Esophagus squamous epithelium (tissue), 4 donors: ENCODE measurements around the gene NDST1.
"Not testable (repeated sequence)": the region's sequence is repeated elsewhere in the genome, so short reads cannot be mapped to it uniquely, and the experiment has no call there.

ENCODE experiments used
- POLR2A ChIP-seq, 4 donors: fragments of 450-650 bp; IDR thresholded peaks; one replicate each; pipeline ENCODE4 v1.6.1; 2017; ENCODE audit warnings: antibody characterized with exemption in 4 of 4, mild to moderate bottlenecking in 4 of 4, moderate library complexity in 3 of 4
- TF ChIP-seq, protein P1 (sequence below), 6 experiments: fragments of 450-650 bp in 4 of 6; fragments of 200-600 bp in 2 of 6; sonication (generic) in 2 of 6; IDR thresholded peaks; one replicate each; pipeline ENCODE4 v1.5.1; 2016 to 2019; ENCODE audit warnings: antibody characterized with exemption in 6 of 6, mild to moderate bottlenecking in 4 of 6, moderate library complexity in 4 of 6

DNA sequence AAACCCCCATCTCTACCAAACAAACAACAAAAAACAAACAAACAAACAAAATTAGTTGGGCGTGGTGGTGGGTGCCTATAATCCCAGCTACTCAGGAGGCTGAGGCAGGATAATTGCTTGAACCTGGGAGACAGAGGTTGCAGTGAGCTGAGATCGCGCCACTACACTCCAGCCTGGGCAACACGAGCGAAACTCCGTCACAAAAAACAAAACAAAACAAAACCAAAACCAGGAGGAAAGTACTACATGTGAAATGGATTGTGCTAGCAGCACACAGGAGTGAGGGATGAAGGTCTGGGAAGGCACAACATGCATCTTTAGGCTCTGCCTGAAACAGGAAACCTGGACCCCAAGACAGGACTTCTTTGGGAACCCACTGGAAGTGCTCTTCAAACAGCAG lies 31.4 kb upstream of the NDST1 start:
- TF ChIP-seq, protein P1, sequence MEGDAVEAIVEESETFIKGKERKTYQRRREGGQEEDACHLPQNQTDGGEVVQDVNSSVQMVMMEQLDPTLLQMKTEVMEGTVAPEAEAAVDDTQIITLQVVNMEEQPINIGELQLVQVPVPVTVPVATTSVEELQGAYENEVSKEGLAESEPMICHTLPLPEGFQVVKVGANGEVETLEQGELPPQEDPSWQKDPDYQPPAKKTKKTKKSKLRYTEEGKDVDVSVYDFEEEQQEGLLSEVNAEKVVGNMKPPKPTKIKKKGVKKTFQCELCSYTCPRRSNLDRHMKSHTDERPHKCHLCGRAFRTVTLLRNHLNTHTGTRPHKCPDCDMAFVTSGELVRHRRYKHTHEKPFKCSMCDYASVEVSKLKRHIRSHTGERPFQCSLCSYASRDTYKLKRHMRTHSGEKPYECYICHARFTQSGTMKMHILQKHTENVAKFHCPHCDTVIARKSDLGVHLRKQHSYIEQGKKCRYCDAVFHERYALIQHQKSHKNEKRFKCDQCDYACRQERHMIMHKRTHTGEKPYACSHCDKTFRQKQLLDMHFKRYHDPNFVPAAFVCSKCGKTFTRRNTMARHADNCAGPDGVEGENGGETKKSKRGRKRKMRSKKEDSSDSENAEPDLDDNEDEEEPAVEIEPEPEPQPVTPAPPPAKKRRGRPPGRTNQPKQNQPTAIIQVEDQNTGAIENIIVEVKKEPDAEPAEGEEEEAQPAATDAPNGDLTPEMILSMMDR (IDR thresholded peaks at IDR 0.05) = not testable (repeated sequence)
- not testable (repeated sequence) for TF ChIP-seq POLR2A (IDR thresholded peaks at IDR 0.05)
